NK-92 treated with Interleukin-12 subunit alpha and Interleukin-12 subunit beta, amount 100 ng/mL, for 24 hours (cell line): ENCODE data around the gene RTCB.

Experiments
- DNase-seq: peaks from one replicate; lab custom pipeline; 2025; lab: John Stamatoyannopoulos, UW

The RTCB gene

GRCh38 chr22:32411829-32412592 lies at the start of gene RTCB:
RTCB (minus strand) TSS chr22:32412247; CDS start chr22:32412156, 91 bp downstream.
- DNase-seq, result peak; percentile 71

GRCh38 chr22:32457031-32457430 lies 45.0 kb upstream of the RTCB start:
- DNase-seq, result no peak

- no peak for DNase-seq
Observed at GRCh38 chr22:32448980-32449379, 36.9 kb upstream of the RTCB start.

GRCh38 chr22:32446321-32446720 lies 34.3 kb upstream of the RTCB start:
- DNase-seq, result no peak

- peak; percentile 3 for DNase-seq
Observed at GRCh38 chr22:32444068-32444467, 32.0 kb upstream of the RTCB start.

GRCh38 chr22:32430352-32430751 lies 18.3 kb upstream of the RTCB start:
- DNase-seq, result no peak

GRCh38 chr22:32426881-32427280 lies 14.8 kb upstream of the RTCB start:
- DNase-seq, result no peak

GRCh38 chr22:32423664-32424063 lies 11.6 kb upstream of the RTCB start:
- no peak for DNase-seq

- DNase-seq, result no peak
Observed at GRCh38 chr22:32422062-32422461, 10.0 kb upstream of the RTCB start.

- DNase-seq, result no peak
Observed at GRCh38 chr22:32421484-32421883, 9.4 kb upstream of the RTCB start.

- DNase-seq, result no peak
Observed at GRCh38 chr22:32417906-32418305, 5.9 kb upstream of the RTCB start.

GRCh38 chr22:32416556-32417085 lies 4.6 kb upstream of the RTCB start:
- no peak for DNase-seq

- no peak for DNase-seq
Observed at GRCh38 chr22:32414191-32414590, 2.1 kb upstream of the RTCB start.

- DNase-seq, result no peak
Observed at GRCh38 chr22:32413719-32414118, 1.7 kb upstream of the RTCB start.

- DNase-seq, result no peak
Observed at GRCh38 chr22:32411402-32411801, 645 bp downstream of the RTCB start.

GRCh38 chr22:32410459-32410858 lies 1.6 kb downstream of the RTCB start:
- no peak for DNase-seq

- no peak for DNase-seq
Observed at GRCh38 chr22:32409977-32410376, 2.1 kb downstream of the RTCB start.

- no peak for DNase-seq
Observed at GRCh38 chr22:32407936-32408335, 4.1 kb downstream of the RTCB start.

- no peak for DNase-seq
Observed at GRCh38 chr22:32407312-32407711, 4.7 kb downstream of the RTCB start.

- DNase-seq, result no peak
Observed at GRCh38 chr22:32404021-32404420, 8.0 kb downstream of the RTCB start.

- DNase-seq, result no peak
Observed at GRCh38 chr22:32401486-32401885, 10.6 kb downstream of the RTCB start.

- no peak for DNase-seq
Observed at GRCh38 chr22:32396746-32397145, 15.3 kb downstream of the RTCB start.

- DNase-seq, result no peak
Observed at GRCh38 chr22:32396255-32396654, 15.8 kb downstream of the RTCB start.

GRCh38 chr22:32395107-32395506 lies 16.9 kb downstream of the RTCB start:
- no peak for DNase-seq
